WTC11 (cell line): ENCODE results near the gene BICD2. TPM values are rescaled to one million over a fixed set of nuclear protein-coding genes. Genes with fewer than 3 reads are reported as not detected.

Experiments used
- ATAC-seq: fragments of 200-7000 bp; cut with Tn5 transposase; 2 replicates; pipeline ENCODE4 v1.10.0; 2021; ENCODE audit warnings: mild to moderate bottlenecking, moderate library complexity
- CTCF ChIA-PET: fragments of 300-600 bp; sonication (Branson Sonifier 250); formaldehyde crosslinking; loops from one replicate; lab custom pipeline; 2021; ENCODE audit warnings: antibody characterized with exemption; lab: Charles Lee
- POLR2A ChIA-PET: fragments of 350-600 bp; sonication (Branson Sonifier 250); formaldehyde crosslinking; loops from one replicate; lab custom pipeline; 2021; ENCODE audit warnings: antibody characterized with exemption; lab: Charles Lee
- DNase-seq: peaks from one replicate; pipeline ENCODE4 v3.0.0; 2021; ENCODE audit warnings: low spot score
- H3K27ac Mint-ChIP-seq: 2 replicates; pipeline ENCODE4 v1.8.0; 2021; ENCODE audit warnings: mixed read lengths
- H3K27me3 Mint-ChIP-seq: 2 replicates; pipeline ENCODE4 v1.8.0; 2021; ENCODE audit warnings: low read depth, mild to moderate bottlenecking, moderate library complexity, mixed read lengths
- H3K36me3 Mint-ChIP-seq: 2 replicates; pipeline ENCODE4 v1.8.0; 2021; ENCODE audit warnings: mixed read lengths
- H3K4me1 Mint-ChIP-seq: 2 replicates; pipeline ENCODE4 v1.8.0; 2022; ENCODE audit warnings: mixed read lengths
- H3K4me3 Mint-ChIP-seq: 2 replicates; pipeline ENCODE4 v1.8.0; 2021; ENCODE audit warnings: mild to moderate bottlenecking, moderate library complexity, mixed read lengths
- H3K9me3 Mint-ChIP-seq: 2 replicates; pipeline ENCODE4 v1.8.0; 2021; ENCODE audit warnings: mixed read lengths
- ATF6 ChIP-seq: sonication (generic); formaldehyde crosslinking; IDR thresholded peaks from 2 replicates; pipeline ENCODE4 v1.8.1; 2023; ENCODE audit warnings: mild to moderate bottlenecking, missing genetic modification reagents
- ETV6 ChIP-seq: sonication (generic); formaldehyde crosslinking; IDR thresholded peaks from 2 replicates; pipeline ENCODE4 v1.8.1; 2022; ENCODE audit warnings: mild to moderate bottlenecking, missing genetic modification reagents
- IRF1 ChIP-seq: sonication (generic); formaldehyde crosslinking; IDR thresholded peaks from 2 replicates; pipeline ENCODE4 v1.8.0; 2023; ENCODE audit warnings: missing genetic modification reagents
- IRF2 ChIP-seq: sonication (generic); formaldehyde crosslinking; IDR thresholded peaks from 2 replicates; pipeline ENCODE4 v1.8.0; 2022; ENCODE audit warnings: low read depth, missing genetic modification reagents, borderline replicate concordance
- MLX ChIP-seq: sonication (generic); formaldehyde crosslinking; IDR thresholded peaks from 2 replicates; pipeline ENCODE4 v1.8.1; 2023; ENCODE audit warnings: mild to moderate bottlenecking, missing genetic modification reagents, moderate library complexity
- NFE2L1 ChIP-seq: sonication (generic); formaldehyde crosslinking; IDR thresholded peaks from 2 replicates; pipeline ENCODE4 v1.8.1; 2023; ENCODE audit warnings: missing genetic modification reagents
- OVOL2 ChIP-seq: fragments of 250-450 bp; sonication (Bioruptor Pico); IDR thresholded peaks from 2 replicates; pipeline ENCODE4 v1.9.0; 2021; ENCODE audit warnings: mild to moderate bottlenecking, borderline replicate concordance
- PRDM15 ChIP-seq: sonication (generic); formaldehyde crosslinking; IDR thresholded peaks from 2 replicates; pipeline ENCODE4 v1.8.0; 2022; ENCODE audit warnings: missing genetic modification reagents
- PREB ChIP-seq: sonication (generic); formaldehyde crosslinking; IDR thresholded peaks from 2 replicates; pipeline ENCODE4 v1.8.1; 2022; ENCODE audit warnings: mild to moderate bottlenecking, missing genetic modification reagents, moderate library complexity, borderline replicate concordance
- ZBTB21 ChIP-seq: sonication (generic); formaldehyde crosslinking; IDR thresholded peaks from 2 replicates; pipeline ENCODE4 v1.8.1; 2023; ENCODE audit warnings: mild to moderate bottlenecking, missing genetic modification reagents, borderline replicate concordance
- ZNF263 ChIP-seq: sonication (generic); formaldehyde crosslinking; IDR thresholded peaks from 2 replicates; pipeline ENCODE4 v1.8.1; 2022; ENCODE audit warnings: low read depth, mild to moderate bottlenecking, moderate library complexity, missing genetic modification reagents
- total RNA-seq: library from RNA; stranded (reverse); gene quantifications from 3 replicates; pipeline ENCODE4 v1.2.3, GENCODE V29; 2021

BICD2 gene
- total RNA-seq, 1 experiment from 2014 or later, result 38.7 TPM

GRCh38 chr9:92738661-92739081 is 26.0 kb downstream of the BICD2 start (continued):
- no peak for TF ChIP-seq MLX (CRISPR knock-in tag)
- no peak for TF ChIP-seq ZNF263 (CRISPR knock-in tag)
- no peak for TF ChIP-seq NFE2L1 (CRISPR knock-in tag)

- peaks cover 69% of the 10 kb centered on the region for H3K4me1 Mint-ChIP-seq
- POLR2A ChIA-PET, result no interaction called here
- DNase-seq (no peak), ATAC-seq (no peak)
- H3K27ac Mint-ChIP-seq, result peak overlapping the region; percentile 79; the same call in 1 of the 2 replicates
- TF ChIP-seq ATF6 (CRISPR knock-in tag) (no peak), ETV6 (no peak)
- no peak overlapping the region for H3K4me3 Mint-ChIP-seq
- CTCF ChIA-PET, result no interaction called here
- H3K9me3 Mint-ChIP-seq, result no peaks in the 10 kb centered on the region
- H3K27me3 Mint-ChIP-seq, result no peaks in the 10 kb centered on the region
- H3K36me3 Mint-ChIP-seq, result no peaks in the 10 kb centered on the region
Measured at GRCh38 chr9:92737611-92738299, 26.9 kb downstream of the BICD2 start.

GRCh38 chr9:92737216-92737606 is 27.4 kb downstream of the BICD2 start:
- ChIA-PET CTCF (no interaction called here), POLR2A (no interaction called here)
- peak; percentile 15; the same call in 1 of the 2 replicates for ATAC-seq
- H3K9me3 Mint-ChIP-seq, result no peaks in the 10 kb centered on the region
- no peak overlapping the region for H3K4me3 Mint-ChIP-seq
- DNase-seq, result no peak
- TF ChIP-seq OVOL2 (CRISPR knock-in tag) (no peak), IRF1 (CRISPR knock-in tag) (no peak), PREB (CRISPR knock-in tag) (no peak), PRDM15 (CRISPR knock-in tag) (no peak), ZBTB21 (no peak), IRF2 (CRISPR knock-in tag) (no peak)
- H3K4me1 Mint-ChIP-seq, result peaks cover 66% of the 10 kb centered on the region
- no peaks in the 10 kb centered on the region for H3K36me3 Mint-ChIP-seq
- no peak overlapping the region for H3K27ac Mint-ChIP-seq
- no peaks in the 10 kb centered on the region for H3K27me3 Mint-ChIP-seq
